ENCODE measurements around the gene OXCT2.
"Not testable (repeated sequence)": the region's sequence is repeated elsewhere in the genome, so short reads cannot be mapped to it uniquely, and the experiment has no call there.

Gene OXCT2

DNA sequence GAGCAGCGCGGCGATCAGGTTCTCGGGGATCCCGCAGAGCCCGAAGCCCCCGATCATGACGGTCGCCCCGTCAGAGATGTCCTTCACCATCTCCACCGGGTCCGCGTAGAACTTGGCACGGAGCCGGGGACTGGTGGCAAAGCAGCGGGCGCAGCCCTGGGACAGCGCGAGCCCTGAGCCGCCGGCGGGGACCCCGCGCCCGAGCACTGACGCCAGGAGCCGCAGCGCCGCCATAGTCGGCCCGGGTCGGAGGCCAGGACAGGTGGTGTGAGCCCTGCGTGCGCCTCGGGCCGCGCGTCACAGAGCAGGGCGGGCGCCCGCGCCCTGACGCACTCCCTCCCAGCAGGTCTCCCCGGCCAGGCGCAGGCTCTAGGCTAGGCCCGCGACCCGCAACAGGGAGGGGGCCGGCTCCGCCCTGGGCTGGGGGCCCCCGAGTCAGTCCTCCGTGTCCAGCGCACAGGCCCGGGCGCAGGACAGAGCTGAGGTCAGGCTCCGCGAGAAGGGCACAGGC lies at the start of gene OXCT2:
OXCT2 (minus strand) TSS at position 327 of the 511 bp plus-strand sequence; CDS start at position 234, 93 bp downstream.
- not testable (repeated sequence) for DNase-seq (ENCODE audit: low read depth in 2 of 2)

DNA sequence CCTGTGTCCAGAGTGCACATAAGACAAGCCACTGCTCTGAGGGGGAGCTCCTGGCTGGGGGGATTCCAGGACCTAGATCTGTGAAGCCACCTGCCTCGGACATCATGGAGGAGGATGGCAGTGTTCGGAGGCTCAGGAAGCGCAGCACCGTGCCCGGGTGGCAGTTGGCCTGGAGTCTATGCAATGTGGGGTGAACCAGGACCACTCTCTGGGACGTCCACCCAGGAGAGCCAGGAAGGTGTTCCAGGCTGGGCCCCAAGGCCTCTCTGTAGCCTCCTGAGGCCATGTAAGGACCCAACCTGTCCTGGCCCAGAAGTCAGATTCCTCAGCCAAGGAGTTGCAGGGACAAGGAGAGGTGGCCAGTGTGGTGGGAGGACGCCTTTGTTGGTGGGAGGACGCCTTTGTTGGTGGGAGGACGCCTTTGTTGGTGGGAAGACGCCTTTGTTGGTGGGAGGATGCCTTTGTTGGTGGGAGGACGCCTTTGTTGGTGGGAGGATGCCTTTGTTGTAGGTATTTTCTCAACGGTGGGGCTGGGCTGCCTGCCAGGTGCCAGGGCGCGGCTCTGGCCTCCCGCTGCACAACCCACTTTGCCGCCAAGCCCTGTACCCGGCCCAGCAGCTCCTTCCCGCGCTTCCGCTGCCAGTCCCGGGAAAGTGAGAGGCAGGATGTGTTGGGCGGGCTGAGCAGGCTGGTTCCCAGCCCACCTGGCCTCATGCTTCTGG lies 48.1 kb upstream of the OXCT2 start:
- no peak for DNase-seq (ENCODE audit: low read depth in 2 of 2)

DNA sequence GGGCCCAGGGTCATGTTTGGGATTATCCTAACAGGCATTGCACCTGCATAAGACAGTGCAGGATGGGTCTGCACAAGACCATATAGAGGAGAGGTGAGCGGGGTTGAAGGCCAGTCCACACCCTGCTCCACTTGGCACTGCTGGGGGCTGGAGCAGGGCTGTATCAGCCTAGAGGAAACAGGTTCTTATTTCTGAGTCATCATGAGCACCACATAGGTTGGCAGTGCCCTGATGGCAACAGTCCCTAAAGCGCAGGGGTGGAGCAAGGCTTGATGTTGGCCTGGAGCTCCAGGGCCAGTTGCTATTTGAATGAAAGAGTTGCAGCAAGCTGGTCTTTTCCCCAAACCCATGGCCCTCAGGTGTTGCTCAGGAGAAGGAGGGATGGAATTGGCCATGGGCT lies 47.3 kb upstream of the OXCT2 start:
- no peak for DNase-seq (ENCODE audit: low read depth in 2 of 2)

DNA sequence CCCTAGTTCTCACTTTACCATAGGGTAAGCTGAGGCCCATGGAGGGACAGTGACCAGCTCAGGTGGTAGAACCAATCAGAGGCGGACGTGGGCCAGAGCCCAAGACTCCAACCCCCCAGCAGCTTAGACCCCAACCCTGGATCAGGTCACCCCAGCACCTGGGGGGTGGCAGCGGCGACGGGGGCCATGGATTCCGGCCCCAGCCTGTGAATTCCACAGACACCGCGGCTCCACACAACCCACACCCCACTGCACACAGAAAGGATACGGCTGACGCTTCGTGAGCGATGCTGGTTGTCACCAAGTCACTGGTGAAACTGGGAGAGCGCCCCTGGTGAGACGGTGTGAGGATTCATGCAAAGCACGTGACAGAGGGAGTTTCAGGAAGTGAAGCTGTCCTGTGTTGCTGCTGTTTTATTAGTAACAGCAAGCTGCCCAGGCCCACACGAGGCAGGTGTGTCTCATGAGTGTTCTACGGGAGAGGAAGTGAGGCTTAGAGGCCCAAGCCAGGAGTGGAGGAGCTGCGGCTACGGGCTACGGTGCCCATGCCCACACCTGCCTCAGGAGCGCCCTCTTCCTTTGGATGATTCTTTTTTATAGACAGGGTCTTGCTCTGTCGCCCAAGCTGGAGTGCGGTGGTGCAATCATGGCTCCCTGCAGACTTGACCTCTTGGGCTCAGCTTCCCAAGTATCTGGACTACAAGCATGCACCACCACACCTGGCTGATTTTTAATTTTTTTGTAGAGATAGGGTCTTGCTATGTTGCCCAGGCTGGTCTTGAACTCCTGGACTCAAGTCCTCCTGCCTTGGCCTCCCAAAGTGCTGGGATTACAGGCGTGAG lies 46.2 kb upstream of the OXCT2 start:
- peak; percentile 39 to 52 for DNase-seq (ENCODE audit: low read depth in 2 of 2)

DNA sequence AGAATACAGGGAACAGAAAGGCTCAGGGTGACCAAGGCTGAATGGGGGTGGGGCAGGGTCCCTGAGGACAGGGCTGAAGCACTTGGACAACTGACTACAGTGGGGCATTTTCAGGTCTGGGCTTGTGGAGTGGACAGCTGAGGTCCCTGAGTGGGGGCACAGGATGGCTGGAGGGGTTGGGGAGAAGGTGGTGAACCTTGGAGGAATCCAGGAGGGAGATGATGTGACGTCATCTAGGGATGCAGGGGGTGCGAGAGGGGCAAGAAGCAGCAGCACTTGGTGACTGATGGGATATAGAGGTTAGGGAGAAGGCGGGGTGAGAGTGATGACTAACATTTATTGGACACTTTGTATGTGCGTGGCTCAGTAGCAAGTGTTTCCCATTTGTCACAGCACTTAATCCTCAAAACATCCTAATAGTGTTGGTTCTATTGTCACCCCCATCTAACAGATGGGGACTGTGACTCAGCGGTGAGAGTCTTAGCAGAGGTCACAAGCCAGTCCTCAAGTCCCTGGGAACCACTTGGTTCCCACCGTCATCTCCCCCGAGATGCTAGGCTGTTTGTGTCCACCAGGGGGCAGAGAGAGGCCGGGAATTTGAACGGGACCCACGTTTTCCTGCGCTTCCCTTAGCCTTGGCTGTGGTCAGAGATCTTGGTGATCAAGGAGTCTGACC lies 45.4 kb upstream of the OXCT2 start:
- peak in 1 of 2 donors; percentile 62 for DNase-seq (ENCODE audit: low read depth in 2 of 2)

DNA sequence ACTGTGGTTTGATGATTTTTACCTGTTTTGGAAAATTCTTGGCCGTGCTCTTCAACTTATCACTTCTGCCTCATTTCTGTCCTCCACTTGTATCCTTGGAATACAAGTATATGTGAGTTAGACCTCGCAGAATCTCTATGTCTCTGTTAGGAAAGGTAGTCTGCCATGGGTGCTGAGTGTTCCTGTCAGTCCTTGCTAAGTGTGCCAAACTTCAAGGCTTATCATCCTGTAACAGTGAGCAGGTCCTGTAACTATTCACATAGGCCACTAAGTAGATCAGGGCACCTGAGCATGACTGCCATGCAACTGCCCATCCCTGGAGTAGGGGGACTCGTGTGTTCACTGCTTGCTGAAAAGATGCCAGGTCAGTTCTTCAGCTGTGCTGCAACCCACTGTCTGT lies 41.8 kb upstream of the OXCT2 start:
- no peak for DNase-seq (ENCODE audit: low read depth in 2 of 2)

DNA sequence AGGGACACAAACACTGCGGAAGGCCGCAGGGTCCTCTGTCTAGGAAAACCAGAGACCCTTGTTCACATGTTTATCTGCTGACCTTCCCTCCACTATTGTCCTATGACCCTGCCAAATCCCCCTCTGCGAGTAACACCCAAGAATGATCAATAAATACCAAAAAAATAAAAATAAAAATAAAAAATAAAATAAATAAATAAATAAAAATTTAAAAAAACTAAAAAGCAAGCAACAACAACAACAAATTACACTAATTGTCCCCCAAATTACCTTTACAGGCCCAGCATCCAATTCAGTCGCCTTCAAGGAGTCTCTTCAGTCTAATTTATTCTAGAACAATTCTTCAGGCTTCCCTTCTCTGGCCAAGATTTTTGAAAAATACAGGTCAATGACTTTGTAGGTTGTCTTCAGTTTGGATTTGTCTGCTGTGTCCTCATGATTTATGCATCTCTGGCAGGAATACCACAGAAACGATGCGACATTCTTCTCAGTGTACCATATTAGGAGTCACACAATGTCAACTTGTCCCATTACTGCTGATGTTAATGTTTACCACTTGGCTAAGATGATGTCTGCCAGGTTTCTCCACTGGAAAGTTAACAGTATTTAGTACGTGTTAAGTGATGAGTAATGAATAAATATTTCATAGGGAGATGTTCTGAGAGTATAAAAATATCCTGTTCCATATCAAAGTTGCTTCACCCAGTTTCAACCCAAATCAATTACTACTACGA lies 37.8 kb upstream of the OXCT2 start:
- no peak for DNase-seq (ENCODE audit: low read depth in 2 of 2)

DNA sequence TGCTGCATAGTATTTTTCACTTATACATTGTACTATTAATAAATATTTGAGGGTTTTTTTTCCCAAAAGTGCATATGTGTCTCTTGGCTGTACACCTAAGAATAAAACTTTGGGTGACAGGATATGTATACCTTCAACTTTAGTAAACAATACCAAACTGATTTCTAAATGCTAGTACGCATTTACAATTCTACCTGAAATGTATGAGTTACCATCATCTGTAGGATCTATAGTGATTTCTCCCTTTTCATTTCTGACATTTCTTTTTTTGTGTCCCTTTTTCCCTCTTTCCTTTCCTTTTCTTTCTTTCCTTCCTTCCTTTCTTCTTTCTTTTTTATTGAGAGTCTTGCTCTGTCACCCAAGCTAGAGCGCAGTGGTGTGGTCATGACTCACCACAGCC lies 34.2 kb upstream of the OXCT2 start:
- no peak for DNase-seq (ENCODE audit: low read depth in 2 of 2)

DNA sequence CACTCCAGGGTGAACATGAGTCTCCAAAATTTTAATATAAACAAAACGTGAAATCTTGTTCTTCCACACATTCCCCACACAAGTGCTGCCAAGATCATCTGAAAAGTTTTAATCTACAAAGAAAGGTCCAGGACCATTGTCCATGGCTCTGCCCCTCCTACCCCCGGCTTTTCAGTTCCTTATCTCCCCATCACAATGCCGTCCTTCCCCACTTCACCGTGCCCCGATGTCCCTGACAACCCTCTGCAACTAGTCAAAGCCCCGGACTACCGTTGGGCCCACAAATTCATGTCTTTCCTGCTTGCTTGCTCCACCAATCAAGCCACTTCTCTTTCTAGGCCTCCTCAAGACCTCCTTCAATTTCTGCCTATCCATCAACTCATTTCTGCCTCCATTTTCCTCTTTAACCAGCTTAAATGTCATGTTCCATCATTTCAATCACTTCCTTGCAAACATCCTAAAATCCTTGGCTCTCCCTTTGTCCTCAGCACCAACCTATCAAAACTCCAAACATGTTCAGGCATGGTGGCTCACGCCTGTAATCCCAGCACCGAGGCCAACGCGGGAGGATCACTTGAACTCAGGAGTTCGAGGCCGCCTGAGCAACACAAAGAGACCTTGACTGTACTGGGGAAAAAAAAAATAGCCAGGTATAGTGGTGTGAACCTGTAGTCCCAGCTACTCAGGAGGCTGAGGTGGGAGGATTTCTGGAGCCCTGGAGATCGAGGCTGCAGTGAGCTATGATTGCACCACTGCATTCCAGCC lies 31.5 kb upstream of the OXCT2 start:
- DNase-seq (ENCODE audit: low read depth in 2 of 2): no peak

DNA sequence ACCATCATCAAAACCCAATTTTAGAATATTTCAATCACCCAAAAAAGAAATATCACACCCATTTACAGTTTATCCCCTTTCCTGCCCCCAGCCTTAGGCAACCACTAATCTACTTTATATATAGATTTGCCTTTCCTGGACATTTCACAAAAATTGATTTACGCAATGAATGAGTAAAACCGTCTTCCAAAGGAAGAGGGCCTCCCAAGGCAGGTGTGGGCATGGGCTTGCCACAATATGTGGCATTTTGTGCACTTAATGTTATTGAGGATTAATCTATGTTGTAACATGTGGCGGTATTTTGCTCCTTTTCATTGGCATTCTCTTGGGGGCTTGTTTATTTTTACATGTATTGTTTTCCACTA lies 29.3 kb upstream of the OXCT2 start:
- DNase-seq (ENCODE audit: low read depth in 2 of 2): no peak

DNA sequence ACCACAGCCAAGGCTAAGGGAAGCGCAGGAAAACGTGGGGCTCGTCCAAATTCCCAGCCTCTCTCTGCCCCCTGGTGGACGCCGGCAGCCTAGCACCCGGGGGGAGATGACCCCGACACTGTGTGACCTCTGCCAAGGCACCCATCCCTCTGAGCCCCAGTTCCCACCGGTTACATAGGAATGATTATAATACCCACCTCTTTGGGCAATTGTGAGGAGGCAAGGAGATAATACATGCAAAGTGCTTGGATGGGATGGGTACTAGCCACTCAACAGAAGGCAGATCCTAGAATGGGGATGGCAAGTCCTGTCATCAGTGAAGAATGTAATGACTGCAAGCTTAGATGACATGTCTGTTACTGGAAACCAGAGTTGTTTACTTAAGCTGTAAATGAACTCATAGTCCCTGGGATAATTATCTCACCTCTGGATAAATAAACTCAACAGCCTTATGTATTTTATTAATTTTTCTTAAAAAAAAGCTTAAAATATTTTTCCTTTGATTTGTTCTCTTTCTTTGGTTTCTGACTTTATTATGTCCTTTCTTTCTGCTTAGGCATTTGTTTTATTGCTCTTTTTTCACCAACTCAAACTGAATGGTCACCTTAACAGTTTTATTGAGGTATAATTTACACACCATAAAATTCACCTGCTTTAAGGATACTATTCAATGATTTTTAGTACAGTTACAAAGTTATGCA lies 28.8 kb upstream of the OXCT2 start:
- peak; percentile 65 to 68 for DNase-seq (ENCODE audit: low read depth in 2 of 2)

DNA sequence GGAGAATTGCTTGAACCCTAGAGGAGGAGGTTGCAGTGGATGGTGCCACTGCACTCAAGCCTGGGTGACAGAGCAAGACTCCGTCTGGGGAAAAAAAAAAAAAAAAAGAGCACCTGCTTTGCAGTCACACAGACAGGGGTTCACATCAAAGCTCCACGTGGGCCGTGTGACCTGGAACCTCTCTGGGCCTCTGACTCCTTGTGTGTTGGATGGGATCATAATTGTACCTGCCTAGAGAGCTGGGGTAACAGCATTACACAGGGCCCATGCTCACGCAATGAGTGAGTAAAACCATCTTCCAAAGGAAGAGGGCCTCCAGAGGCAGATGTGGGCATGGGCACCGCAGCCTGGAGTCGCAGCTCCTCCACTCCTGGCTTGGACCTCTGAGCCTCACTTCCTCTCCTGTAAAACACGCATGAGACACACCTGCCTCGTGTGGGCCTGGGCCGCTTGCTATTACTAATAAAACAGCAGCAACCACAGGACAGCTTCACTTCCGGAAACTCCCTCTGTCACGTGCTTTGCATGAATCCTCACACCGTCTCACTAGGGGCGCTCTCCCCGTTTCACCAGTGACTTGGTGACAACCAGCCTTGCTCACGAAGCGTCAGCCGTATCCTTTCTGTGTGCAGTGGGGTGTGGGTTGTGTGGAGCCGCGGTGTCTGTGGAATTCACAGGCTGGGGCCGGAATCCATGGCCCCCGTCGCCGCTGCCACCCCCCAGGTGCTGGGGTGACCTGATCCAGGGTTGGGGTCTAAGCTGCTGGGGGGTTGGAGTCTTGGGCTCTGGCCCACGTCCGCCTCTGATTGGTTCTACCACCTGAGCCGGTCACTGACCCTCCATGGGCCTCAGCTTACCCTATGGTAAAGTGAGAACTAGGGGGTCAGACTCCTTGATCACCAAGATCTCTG lies 28.0 kb upstream of the OXCT2 start:
- DNase-seq (ENCODE audit: low read depth in 2 of 2): peak; percentile 68 to 81

DNA sequence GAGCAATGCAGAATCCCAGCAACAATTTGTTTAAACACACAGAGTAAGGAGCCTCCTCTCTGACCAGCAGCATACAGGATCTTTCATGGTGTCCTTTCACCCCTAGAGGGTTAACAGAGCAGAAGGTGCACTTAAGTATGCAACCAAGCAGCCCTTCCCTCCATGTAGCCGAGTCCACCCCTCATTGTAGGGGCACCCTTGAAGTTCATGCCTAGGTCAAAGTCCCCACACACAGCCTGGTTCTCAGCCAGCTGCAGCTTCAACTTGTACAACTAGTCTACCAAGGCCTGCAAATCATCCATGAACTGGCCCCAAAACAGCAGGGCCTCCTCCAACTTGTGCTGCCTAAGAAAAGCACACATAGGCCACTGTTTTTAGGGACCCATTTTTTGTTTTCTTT lies 24.5 kb upstream of the OXCT2 start:
- DNase-seq (ENCODE audit: low read depth in 2 of 2): no peak

DNA sequence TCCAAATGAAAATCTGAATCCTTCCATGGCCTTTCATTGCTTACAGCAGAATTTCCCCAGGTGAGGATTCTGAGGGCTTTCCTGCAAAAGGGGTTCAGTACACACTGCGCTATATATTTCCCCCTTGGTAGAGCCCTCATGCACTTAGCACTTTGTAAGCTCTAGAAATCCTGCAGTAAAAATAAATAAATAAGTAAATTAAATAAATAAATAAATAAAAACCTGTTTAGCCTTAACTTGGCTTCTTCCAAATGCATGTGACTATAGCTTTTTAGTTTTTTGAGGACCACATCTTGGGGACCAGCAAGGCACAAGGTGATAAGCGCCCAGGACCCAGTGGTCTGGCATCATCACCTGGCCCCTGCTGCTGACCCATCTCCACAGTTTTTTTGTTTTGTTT lies 20.7 kb upstream of the OXCT2 start:
- DNase-seq (ENCODE audit: low read depth in 2 of 2): no peak

DNA sequence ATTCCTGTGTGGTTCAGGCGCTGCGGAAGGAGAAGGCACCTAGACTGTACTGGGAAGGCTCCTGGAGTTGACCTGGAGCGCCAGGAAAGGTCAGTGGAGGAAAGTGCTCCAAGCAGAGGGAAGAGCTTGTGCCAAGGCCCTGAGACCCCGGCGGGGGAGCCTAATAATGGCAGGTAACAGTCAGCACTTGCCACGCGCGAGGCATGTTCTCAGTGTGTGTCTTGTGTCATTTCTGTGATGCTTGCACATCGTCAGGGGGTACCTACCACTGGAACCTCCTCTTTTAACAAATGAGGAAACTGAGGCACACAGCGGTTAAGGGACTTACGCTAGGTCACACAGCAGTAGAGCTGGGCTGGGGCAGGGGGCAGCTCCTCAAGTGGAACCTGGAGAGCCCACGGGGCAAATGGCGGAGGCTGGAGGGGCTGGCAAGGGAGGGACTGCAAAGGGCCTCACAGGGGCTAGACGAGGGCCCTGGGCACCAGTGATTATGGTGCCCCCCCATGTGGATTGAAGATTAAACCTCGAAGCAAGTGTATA lies 18.5 kb upstream of the OXCT2 start:
- DNase-seq (ENCODE audit: low read depth in 2 of 2): no peak

DNA sequence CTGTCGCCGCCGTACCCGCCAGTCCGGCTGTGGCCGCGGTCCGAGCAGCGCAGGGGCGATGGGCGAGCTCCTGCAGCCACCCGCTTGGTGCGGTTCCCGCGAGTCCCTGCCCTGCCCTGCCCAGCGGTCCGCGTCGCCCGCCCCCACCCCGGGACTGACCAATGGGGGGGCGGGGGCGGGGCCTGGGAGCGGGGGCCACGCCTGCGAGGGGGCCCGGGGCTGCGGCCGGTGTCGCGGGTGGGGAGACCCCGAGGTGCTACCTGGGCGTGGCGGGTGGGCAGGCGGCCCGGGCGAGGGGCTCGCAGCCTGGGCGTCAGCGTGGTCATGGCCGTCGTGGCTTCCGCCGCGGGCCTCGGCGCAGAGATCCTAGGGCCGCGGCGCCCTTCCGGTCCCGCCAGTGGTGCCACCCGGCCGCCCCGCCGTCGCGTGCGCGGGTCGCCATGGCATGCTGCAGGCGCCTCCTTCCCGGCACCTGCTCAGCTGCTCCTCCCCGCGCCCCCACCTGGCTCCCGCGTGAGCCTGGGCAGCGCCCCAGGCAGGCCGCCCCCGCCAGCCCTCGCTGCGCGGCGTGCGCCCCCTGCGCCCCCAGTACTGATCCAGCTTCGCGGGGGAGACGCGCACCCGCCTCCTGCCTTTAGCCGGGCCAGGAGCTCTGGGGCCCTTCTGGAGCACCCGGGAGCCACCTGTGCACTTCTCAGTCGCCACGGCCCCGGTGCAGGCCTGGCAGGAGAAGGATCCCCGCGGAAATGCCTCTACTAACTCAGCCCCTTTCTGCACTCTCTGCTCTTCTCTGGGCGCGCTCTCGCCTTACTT lies 17.8 kb upstream of the OXCT2 start, which contains the start of gene BMP8B:
BMP8B (minus strand) TSS at position 108 of the 813 bp plus-strand sequence. CDS start 380 bp downstream, outside the sequence.
- peak; percentile 10 to 35 for DNase-seq (ENCODE audit: low read depth in 2 of 2)

DNA sequence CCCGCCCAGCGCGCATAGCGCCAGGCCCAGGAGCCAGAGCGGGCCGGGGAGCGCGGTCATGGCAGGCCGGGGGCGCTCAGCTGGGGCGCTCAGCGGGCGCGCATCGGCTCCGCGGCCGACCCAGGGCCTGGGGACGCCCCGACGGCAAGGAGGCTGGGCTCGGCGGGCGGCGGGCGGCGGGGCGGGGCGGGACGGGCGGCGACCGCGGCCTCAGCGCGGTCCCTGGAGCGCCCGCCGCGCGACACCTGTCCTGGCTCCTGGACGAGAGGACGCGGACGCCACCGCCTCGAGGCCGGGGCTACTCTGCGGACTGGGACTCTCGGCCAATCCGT lies 17.2 kb upstream of the OXCT2 start:
- DNase-seq (ENCODE audit: low read depth in 2 of 2): no peak

DNA sequence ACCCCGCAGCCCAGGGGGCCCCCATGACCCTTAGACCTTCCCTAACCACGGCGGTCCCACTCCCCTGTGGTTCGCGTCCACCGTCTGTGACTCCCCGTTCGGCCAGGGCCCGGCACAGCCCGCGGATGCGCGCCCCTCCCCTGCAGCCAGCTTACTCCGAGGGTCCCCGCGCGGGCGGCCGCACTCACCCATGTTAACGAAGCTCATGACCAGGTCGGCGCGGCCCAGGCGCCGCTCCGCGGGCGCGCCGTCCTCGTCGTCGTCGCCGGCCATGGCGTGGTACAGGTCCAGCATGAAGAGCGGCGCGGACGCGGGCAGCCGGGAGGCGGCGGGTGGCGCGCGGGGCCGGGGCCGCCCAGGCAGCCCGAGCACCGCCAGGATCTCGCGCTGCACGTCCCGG lies 16.8 kb upstream of the OXCT2 start:
- DNase-seq (ENCODE audit: low read depth in 2 of 2): not testable (repeated sequence)

All from stimulated activated CD4-positive, alpha-beta T cell treated with anti-CD3 and anti-CD28 coated beads, Interleukin-1b, Interleukin-23, amount 100 ng/mL, for 4 hours (primary cell).